ENCODE measurements around the gene HOXB9. TPM values are rescaled to one million over a fixed set of nuclear protein-coding genes. Genes with fewer than 3 reads are reported as not detected.

HOXB9 gene
- total RNA-seq, 1 experiment from 2014 or later: not detected

DNA sequence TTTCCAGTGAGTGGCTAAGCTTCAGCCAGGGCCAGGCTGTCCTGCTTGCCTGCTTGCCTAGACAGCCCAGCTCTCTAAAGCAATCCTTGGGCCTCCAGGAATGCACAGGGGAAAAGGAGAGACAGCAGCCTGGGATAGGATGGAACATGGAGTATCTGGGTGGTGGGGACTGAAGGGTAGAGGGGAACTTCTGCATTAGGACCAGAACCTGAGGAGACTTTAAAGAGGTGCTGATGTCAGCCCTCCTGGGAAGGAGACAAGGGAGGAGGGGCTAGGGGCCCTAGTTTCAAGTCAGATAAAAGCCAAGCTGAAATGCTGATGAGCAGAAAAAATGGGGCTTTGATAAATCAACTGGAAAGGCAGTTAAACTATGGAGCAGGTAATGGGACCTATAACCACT is 17.1 kb downstream of the HOXB9 start:
- Histone ChIP-seq H2BK12ac (ENCODE audit: insufficient read length, low read depth, low read length) (no peak overlapping the region), H3K79me2 (ENCODE audit: insufficient read depth, low read length) (no peaks in the 10 kb centered on the region), H3K9ac (ENCODE audit: extremely low read depth, insufficient read length, low read length) (no peak overlapping the region), H3K23ac (ENCODE audit: insufficient read length, low read depth, low read length) (no peak overlapping the region), H2BK15ac (ENCODE audit: low read depth, low read length) (no peak overlapping the region), H3K27ac (ENCODE audit: insufficient read length, low read depth, low read length) (no peak overlapping the region), H3K9me3 (ENCODE audit: control insufficient read depth, low read depth, low read length) (no peaks in the 10 kb centered on the region), H4K8ac (replicated peaks; ENCODE audit: insufficient read length, low read depth, low read length) (no peak overlapping the region), H3K23me2 (ENCODE audit: insufficient read length, low read depth, low read length, poor library complexity, severe bottlenecking) (peaks cover 5% of the 10 kb centered on the region), H3K4me2 (ENCODE audit: insufficient read depth, insufficient read length, low read length) (no peak overlapping the region), H4K5ac (ENCODE audit: insufficient read length, low read depth, low read length) (no peak overlapping the region), H2BK120ac (ENCODE audit: low read depth, low read length, poor library complexity, severe bottlenecking) (no peak overlapping the region), H3T11ph (ENCODE audit: low read length) (no peak overlapping the region), H3K4ac (ENCODE audit: low read depth, low read length) (no peak overlapping the region), H3K18ac (ENCODE audit: insufficient read length, low read depth, low read length) (no peak overlapping the region), H2AK5ac (ENCODE audit: insufficient read length, low read length) (no peak overlapping the region), H4K20me1 (ENCODE audit: control insufficient read depth, insufficient read depth, insufficient read length) (no peaks in the 10 kb centered on the region), H2BK5ac (ENCODE audit: insufficient read length, low read length) (no peak overlapping the region), H3K27me3 (ENCODE audit: insufficient read depth, low read length) (peaks cover 96% of the 10 kb centered on the region), H2BK20ac (ENCODE audit: low read depth, low read length, poor library complexity, severe bottlenecking) (no peak overlapping the region), H3K56ac (ENCODE audit: insufficient read length, low read depth, low read length) (no peak overlapping the region), H4K91ac (ENCODE audit: insufficient read length, low read depth, low read length) (no peak overlapping the region), H3K4me1 (ENCODE audit: insufficient read depth, low read length) (no peaks in the 10 kb centered on the region), H3K79me1 (ENCODE audit: insufficient read depth, low read depth, low read length, poor library complexity, severe bottlenecking) (no peaks in the 10 kb centered on the region), H3K14ac (ENCODE audit: insufficient read depth, low read length) (no peak overlapping the region), H2AFZ (ENCODE audit: low read length) (no peak overlapping the region)
- no peak overlapping the region for H3K4me3 Mint-ChIP-seq
- no peak for TF ChIP-seq CTCF (conservative IDR thresholded peaks at IDR 0.05)
- H3K27ac Mint-ChIP-seq: no peak overlapping the region
- peaks cover 100% of the 10 kb centered on the region for H3K27me3 Mint-ChIP-seq (ENCODE audit: low read depth)
- peaks cover 9 to 16% of the 10 kb centered on the region in 2 experiments for H3K9me3 Mint-ChIP-seq
- DNase-seq: no peak
- peaks cover 12 to 25% of the 10 kb centered on the region in 2 experiments for H3K4me1 Mint-ChIP-seq
- H3K36me3 Mint-ChIP-seq (ENCODE audit: insufficient read depth in 1 of 3, low read depth in 3 of 3): no peaks in the 10 kb centered on the region; a peak in 1 of 7 replicates

Data from H9 (cell line).